ENCODE results near the gene ABCB8.

The ABCB8 gene

DNA sequence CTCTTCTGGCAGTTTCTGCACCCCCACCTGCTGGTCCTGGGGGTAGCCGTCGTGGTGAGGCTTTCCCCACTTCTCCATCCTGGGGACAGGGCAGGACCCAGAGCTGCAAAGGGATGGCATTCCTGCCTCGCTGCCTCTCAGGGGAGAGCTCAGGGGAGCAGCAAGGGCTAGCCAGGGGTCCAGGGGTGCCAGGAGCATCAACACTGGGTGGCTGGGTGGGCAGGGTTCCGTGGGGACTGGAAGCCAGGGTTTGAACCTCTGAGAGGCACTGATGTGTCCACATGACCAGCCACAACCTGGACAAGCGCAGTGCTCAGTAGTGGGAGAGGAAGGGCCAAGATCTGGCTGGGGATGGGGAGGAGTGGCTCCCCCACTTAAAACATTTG lies 5.6 kb downstream of the ABCB8 start:
- H3K27ac ChIP-seq = no peak overlapping the region

DNA sequence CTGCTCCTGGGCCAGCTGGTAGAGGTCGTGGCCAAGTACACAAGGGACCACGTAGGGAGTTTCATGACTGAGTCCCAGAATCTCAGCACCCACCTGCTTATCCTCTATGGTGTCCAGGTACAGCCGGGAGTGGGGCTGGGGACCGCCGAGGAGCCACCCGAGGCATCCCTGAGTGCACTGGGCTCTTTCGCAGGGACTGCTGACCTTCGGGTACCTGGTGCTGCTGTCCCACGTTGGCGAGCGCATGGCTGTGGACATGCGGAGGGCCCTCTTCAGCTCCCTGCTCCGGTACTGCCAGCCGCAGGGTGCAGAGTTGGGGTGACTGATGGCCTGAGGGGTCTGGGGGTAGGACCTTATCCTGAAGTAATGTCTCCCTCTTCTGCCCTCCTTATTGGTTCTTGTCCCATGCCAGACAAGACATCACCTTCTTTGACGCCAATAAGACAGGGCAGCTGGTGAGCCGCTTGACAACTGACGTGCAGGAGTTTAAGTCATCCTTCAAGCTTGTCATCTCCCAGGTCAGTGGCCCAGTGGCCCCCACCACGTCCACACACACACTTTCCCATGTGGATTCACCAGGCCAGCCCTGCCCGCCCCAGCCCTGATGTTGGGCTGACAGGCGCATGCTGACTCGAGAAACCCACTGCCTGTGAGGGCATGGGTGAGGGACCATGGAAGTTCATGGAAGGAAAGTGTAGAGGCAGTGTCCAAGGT lies 6.2 kb downstream of the ABCB8 start:
- no peak overlapping the region for H3K27ac ChIP-seq
- TF ChIP-seq, protein P1, sequence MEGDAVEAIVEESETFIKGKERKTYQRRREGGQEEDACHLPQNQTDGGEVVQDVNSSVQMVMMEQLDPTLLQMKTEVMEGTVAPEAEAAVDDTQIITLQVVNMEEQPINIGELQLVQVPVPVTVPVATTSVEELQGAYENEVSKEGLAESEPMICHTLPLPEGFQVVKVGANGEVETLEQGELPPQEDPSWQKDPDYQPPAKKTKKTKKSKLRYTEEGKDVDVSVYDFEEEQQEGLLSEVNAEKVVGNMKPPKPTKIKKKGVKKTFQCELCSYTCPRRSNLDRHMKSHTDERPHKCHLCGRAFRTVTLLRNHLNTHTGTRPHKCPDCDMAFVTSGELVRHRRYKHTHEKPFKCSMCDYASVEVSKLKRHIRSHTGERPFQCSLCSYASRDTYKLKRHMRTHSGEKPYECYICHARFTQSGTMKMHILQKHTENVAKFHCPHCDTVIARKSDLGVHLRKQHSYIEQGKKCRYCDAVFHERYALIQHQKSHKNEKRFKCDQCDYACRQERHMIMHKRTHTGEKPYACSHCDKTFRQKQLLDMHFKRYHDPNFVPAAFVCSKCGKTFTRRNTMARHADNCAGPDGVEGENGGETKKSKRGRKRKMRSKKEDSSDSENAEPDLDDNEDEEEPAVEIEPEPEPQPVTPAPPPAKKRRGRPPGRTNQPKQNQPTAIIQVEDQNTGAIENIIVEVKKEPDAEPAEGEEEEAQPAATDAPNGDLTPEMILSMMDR (conservative IDR thresholded peaks at IDR 0.05) = no peak

More for the DNA sequence above, 5.6 kb downstream of the ABCB8 start:
- TF ChIP-seq, protein P1 (conservative IDR thresholded peaks at IDR 0.05) = no peak

DNA sequence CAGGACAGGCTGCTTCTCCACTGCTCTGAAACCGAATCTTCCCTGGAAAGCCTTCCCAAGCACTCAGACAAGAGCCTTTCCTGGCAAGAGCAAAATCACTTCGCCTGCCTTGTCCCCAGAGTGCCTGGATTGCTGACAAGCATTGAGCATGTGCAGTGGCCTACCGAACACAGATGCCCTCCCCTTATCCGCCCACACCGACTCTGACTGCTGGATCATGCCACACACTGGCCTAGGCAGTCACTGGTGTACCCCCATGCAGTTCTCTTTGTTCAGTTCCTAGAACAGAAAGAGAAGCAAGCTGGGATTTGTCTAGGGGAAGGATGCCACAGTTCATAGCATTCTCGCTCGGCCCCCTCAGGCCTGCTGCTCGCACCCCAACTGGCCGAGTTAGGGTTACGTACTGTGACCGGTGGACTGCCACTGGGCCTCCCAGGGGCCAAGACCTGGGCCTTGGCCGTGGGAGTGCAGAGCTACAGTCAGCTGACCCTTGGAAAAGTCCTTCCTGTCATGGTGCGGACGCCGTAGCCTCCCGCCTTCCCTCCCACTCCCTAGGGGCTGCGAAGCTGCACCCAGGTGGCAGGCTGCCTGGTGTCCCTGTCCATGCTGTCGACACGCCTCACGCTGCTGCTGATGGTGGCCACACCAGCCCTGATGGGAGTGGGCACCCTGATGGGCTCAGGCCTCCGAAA lies 6.9 kb downstream of the ABCB8 start:
- TF ChIP-seq, protein P1 (conservative IDR thresholded peaks at IDR 0.05) = no peak
- H3K27ac ChIP-seq = no peak overlapping the region

DNA sequence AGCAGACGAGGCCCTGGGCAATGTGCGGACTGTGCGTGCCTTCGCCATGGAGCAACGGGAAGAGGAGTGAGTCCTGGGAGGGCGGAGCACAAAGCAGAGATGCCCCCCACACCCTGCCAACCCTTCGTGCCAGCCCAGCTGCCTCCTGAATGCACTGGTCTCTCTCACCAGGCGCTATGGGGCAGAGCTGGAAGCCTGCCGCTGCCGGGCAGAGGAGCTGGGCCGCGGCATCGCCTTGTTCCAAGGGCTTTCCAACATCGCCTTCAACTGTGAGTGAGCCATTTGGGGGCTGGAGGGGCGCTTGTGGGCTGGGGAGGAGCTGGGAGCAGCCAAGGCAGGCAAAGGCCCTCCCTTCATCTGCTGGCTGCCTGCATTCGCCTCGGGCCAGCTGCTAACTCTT lies 7.7 kb downstream of the ABCB8 start:
- no peak overlapping the region for H3K27ac ChIP-seq
- TF ChIP-seq, protein P1 (conservative IDR thresholded peaks at IDR 0.05) = no peak

DNA sequence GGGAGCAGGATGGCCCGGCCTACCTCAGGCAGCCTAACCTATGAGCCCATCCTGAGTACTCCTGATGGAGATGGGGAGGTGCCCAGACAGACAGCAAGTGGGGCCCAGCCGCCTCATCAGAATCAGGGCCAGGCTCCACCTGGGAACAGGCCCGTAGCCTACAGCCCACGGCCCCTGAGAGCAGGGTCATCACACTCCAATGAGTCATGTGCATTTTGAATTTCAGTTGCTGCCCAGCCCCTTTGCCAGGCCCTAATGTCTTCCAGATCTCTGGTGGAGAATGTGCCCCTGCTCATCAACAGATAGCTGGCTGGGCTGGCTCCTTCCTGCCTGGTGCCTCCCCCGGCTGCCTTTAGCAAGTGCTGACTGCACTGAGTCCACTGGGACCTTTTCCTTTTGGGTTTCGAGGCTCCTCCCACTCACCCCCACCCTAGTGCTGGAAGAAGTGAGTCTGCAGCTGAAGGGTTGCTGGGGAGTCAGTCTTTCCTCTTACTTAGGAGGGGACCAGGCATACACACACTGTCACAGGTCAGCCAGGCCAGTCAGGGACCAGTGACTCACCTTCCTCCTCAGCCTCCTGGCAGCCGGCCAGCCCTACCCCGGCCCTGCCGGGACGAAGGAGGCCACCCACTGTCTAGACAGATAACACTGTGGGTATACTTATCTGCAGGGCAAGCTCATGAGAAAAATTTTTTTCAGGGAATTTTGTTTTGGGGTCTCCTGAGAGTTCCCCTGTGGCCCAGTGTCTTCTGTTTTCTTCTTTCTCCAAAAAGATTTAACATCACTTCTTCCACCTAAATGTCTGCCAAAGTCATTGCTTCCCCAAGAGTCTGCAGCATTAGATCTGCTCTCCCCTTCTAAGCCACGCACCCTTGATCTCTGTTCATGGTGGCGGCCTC lies 10.9 kb downstream of the ABCB8 start:
- H3K27ac ChIP-seq = no peak overlapping the region
- TF ChIP-seq, protein P1 (conservative IDR thresholded peaks at IDR 0.05) = no peak

DNA sequence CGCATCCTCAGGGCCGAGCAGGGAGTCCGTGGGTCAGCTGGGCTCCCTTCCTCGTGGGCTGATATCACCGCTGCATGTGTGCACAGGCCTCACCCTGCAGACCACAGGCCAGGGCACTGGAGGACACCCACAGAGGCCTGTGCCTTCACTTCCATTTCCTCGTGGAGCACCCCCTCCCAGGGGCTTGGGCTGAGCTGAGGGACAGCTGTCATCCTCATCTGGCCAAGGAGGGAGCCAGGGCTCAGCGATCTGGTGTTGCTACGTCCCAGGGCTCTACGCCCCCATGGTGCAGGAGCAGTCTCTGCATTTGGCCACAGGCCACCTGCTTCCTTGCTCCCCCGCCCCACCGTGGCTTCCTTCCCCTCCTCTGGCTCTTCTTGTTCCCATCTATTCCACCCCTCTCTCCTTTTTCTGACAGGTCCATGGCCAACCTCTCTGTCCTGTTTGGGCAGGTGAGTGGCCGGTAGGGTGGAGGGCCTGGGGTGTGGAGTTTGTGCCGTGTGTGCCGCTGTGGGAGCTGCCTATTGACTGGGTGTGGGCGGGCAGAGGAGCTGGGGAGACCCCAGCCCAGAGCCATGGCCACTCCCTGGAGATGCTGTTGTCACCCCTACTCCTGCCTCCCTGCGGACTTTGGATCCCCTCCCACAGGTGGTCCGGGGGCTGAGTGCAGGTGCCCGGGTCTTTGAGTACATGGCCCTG lies 11.7 kb downstream of the ABCB8 start:
- H3K27ac ChIP-seq = no peak overlapping the region

More for the DNA sequence above, 11.7 kb downstream of the ABCB8 start:
- TF ChIP-seq, protein P1 (conservative IDR thresholded peaks at IDR 0.05) = no peak

Measured in VCaP (cell line).